ENCODE results near the gene MCTP1. TPM values are rescaled to one million over a fixed set of nuclear protein-coding genes. Genes with fewer than 3 reads are reported as not detected.

Gene MCTP1
- total and polyA plus RNA-seq, 2 of the 8 experiments (the other 6 are each of a cell fraction or from before 2014, with no cell fraction given), result 0.56 to 3.4 TPM

DNA sequence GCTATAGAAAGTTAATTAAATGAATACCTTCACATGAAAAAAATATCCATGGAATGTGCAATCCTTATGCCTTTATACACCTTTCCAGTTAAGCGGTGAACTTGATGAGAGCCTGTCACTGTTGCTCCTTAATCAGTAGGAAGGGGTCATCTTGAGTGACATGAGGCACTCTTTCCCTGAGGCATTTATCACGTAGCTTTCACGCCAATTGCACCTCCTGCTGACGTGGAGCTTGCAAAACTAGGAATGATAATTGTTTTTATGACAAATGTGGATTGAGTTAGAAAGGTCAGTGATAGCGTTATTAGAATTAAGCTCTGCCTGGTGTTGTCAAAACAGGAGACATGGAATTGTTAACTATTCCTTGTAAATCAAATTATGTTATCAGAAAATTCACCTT, 586.7 kb downstream of the MCTP1 start (continued):
- TF ChIP-seq, protein P1, sequence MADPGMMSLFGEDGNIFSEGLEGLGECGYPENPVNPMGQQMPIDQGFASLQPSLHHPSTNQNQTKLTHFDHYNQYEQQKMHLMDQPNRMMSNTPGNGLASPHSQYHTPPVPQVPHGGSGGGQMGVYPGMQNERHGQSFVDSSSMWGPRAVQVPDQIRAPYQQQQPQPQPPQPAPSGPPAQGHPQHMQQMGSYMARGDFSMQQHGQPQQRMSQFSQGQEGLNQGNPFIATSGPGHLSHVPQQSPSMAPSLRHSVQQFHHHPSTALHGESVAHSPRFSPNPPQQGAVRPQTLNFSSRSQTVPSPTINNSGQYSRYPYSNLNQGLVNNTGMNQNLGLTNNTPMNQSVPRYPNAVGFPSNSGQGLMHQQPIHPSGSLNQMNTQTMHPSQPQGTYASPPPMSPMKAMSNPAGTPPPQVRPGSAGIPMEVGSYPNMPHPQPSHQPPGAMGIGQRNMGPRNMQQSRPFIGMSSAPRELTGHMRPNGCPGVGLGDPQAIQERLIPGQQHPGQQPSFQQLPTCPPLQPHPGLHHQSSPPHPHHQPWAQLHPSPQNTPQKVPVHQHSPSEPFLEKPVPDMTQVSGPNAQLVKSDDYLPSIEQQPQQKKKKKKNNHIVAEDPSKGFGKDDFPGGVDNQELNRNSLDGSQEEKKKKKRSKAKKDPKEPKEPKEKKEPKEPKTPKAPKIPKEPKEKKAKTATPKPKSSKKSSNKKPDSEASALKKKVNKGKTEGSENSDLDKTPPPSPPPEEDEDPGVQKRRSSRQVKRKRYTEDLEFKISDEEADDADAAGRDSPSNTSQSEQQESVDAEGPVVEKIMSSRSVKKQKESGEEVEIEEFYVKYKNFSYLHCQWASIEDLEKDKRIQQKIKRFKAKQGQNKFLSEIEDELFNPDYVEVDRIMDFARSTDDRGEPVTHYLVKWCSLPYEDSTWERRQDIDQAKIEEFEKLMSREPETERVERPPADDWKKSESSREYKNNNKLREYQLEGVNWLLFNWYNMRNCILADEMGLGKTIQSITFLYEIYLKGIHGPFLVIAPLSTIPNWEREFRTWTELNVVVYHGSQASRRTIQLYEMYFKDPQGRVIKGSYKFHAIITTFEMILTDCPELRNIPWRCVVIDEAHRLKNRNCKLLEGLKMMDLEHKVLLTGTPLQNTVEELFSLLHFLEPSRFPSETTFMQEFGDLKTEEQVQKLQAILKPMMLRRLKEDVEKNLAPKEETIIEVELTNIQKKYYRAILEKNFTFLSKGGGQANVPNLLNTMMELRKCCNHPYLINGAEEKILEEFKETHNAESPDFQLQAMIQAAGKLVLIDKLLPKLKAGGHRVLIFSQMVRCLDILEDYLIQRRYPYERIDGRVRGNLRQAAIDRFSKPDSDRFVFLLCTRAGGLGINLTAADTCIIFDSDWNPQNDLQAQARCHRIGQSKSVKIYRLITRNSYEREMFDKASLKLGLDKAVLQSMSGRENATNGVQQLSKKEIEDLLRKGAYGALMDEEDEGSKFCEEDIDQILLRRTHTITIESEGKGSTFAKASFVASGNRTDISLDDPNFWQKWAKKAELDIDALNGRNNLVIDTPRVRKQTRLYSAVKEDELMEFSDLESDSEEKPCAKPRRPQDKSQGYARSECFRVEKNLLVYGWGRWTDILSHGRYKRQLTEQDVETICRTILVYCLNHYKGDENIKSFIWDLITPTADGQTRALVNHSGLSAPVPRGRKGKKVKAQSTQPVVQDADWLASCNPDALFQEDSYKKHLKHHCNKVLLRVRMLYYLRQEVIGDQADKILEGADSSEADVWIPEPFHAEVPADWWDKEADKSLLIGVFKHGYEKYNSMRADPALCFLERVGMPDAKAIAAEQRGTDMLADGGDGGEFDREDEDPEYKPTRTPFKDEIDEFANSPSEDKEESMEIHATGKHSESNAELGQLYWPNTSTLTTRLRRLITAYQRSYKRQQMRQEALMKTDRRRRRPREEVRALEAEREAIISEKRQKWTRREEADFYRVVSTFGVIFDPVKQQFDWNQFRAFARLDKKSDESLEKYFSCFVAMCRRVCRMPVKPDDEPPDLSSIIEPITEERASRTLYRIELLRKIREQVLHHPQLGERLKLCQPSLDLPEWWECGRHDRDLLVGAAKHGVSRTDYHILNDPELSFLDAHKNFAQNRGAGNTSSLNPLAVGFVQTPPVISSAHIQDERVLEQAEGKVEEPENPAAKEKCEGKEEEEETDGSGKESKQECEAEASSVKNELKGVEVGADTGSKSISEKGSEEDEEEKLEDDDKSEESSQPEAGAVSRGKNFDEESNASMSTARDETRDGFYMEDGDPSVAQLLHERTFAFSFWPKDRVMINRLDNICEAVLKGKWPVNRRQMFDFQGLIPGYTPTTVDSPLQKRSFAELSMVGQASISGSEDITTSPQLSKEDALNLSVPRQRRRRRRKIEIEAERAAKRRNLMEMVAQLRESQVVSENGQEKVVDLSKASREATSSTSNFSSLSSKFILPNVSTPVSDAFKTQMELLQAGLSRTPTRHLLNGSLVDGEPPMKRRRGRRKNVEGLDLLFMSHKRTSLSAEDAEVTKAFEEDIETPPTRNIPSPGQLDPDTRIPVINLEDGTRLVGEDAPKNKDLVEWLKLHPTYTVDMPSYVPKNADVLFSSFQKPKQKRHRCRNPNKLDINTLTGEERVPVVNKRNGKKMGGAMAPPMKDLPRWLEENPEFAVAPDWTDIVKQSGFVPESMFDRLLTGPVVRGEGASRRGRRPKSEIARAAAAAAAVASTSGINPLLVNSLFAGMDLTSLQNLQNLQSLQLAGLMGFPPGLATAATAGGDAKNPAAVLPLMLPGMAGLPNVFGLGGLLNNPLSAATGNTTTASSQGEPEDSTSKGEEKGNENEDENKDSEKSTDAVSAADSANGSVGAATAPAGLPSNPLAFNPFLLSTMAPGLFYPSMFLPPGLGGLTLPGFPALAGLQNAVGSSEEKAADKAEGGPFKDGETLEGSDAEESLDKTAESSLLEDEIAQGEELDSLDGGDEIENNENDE (IDR thresholded peaks at IDR 0.05; ENCODE audit: insufficient replicate concordance, low read length), result no peak
- TF ChIP-seq CHD1 (IDR thresholded peaks at IDR 0.05; ENCODE audit: low read depth, low read length), result no peak
- TF ChIP-seq, protein P2, sequence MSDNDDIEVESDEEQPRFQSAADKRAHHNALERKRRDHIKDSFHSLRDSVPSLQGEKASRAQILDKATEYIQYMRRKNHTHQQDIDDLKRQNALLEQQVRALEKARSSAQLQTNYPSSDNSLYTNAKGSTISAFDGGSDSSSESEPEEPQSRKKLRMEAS (IDR thresholded peaks at IDR 0.05), result no peak

All from H1 (cell line).